Heart left ventricle (tissue), 13 donors: Measurements from ENCODE around the gene SIX1.

Experiments used
- CTCF ChIP-seq, 12 donors: fragments of 200-600 bp; sonication (generic) in 4 of 12; IDR thresholded peaks; one replicate each; pipeline versions ENCODE4 v1.5.0 to v1.8.0; 2018 to 2022; ENCODE audit warnings: antibody characterized with exemption in 12 of 12, mild to moderate bottlenecking in 5 of 12
- POLR2A ChIP-seq, 2 donors: fragments of 450-650 bp; IDR thresholded peaks; one replicate each; pipeline ENCODE4 v1.6.1; 2017; ENCODE audit warnings: antibody characterized with exemption in 2 of 2, mild to moderate bottlenecking in 2 of 2, moderate library complexity in 2 of 2
- donor health status: ischemic (EF 13 %, LVEDD 7.1; RV severe dilation, severe dysfunction).
- donor health status: DM: no; HTN: yes; CAD: no.
- donor health status: DM: no; HTN: no; CAD: no.
- donor health status: ischemic (EF 25% LVEDD 6.9; RV normal size, moderate dysfunction).
- donor health status: ischemic (EF 25% LVEDD 5.7; RV mildly dilated, moderate dysfunction).
- donor health status: ischemic (EF 35%, LVEDD 5.7; RV mildly dilated, moderate dysfunction).
- donor health status: nonischemic (EF 11% LVEDD 7.7; RV severe dilation, severe dysfunction).
- donor health status: DM: yes; HTN: yes; CAD: no.
- donor health status: PGD.
- donor health status: ischemic (EF 29% LVEDD 5.4; RV normal size, mild dysfunction).
- donor health status: nonischemic (EF 23%, LVEDD 6.1; RV moderate dilation, normal function).

DNA sequence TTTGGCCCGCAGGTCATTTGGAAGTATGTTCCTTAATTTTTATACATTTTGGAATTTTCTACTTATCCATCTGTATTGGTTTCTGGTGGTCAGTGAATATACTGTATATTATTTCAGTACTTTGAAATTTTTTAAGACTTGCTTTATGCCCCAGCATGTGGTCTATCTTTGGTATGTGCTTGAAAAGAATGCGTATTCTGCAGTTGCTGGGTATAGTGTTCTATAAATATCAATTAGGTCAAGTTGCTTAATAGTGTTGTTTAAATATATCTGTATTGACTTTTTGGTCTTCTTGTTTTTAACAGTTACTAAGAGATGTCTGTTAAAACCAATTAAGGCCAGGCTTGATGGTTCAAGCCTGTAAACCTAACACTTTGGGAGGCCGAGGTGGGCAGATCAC lies 21.7 kb upstream of the SIX1 start:
- TF ChIP-seq CTCF (IDR thresholded peaks at IDR 0.05) (no peak), POLR2A (IDR thresholded peaks at IDR 0.05) (no peak)
